ENCODE data around the gene GPATCH2L. TPM values are rescaled to one million over a fixed set of nuclear protein-coding genes. Genes with fewer than 3 reads are reported as not detected.

Gene GPATCH2L
- 35.6 TPM for polyA plus RNA-seq (2012; ENCODE audit: missing spikeins)

- TF ChIP-seq POLR2AphosphoS5 (IDR thresholded peaks at IDR 0.05; ENCODE audit: low read depth, low read length) (peak; percentile 71), POLR2A (IDR thresholded peaks at IDR 0.05; ENCODE audit: low read depth, low read length) (peak; percentile 91), TAF1 (IDR thresholded peaks at IDR 0.05; ENCODE audit: borderline replicate concordance, low read depth, low read length) (peak; percentile 72)
- FAIRE-seq (peak; percentile 97), DNase-seq (ENCODE audit: insufficient read length) (peak; percentile 93)
Measured at GRCh38 chr14:76151398-76152332, at the start of gene GPATCH2L. Gene GPATCH2L (plus strand): TSS chr14:76151922. CDS start chr14:76154364, 2,442 bp downstream.

DNA sequence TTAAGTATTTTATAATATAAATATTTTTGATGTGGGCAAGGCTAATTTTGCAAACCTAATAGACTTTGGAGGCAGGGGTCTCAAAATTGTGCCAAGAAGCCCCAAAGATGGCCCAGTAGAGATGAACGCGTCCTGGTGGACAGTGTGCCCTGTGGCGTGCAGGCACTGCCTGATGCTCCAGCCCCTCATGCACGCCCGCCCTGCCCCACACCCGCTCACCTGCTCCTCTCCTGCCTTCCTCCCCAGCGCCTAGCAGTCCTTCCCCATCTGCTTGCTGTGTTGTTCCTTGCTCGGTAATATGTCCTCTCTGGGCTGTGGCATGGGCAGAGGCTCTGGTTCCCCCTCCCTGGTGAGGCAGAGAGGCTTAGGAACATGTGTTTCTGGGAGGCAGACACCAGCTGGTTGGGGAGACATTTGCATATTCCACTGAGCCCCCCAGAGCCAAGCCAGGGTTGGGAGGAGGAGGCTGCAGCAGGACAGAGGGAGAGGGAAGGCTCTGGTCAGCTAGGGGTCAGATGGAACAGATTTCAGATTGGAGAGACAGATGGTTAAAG, 46.8 kb upstream of the GPATCH2L start:
- TF ChIP-seq POLR2AphosphoS5 (IDR thresholded peaks at IDR 0.05; ENCODE audit: low read depth, low read length) (no peak), POLR2A (IDR thresholded peaks at IDR 0.05; ENCODE audit: low read depth, low read length) (no peak), TAF1 (IDR thresholded peaks at IDR 0.05; ENCODE audit: borderline replicate concordance, low read depth, low read length) (no peak)
- DNase-seq (ENCODE audit: insufficient read length) (no peak), FAIRE-seq (no peak)

- TF ChIP-seq TAF1 (IDR thresholded peaks at IDR 0.05; ENCODE audit: borderline replicate concordance, low read depth, low read length): no peak
- TF ChIP-seq POLR2A (IDR thresholded peaks at IDR 0.05; ENCODE audit: low read depth, low read length): no peak
- no peak for TF ChIP-seq POLR2AphosphoS5 (IDR thresholded peaks at IDR 0.05; ENCODE audit: low read depth, low read length)
- FAIRE-seq (no peak), DNase-seq (ENCODE audit: insufficient read length) (no peak)
Measured at GRCh38 chr14:76106188-76106587, 45.5 kb upstream of the GPATCH2L start.

DNA sequence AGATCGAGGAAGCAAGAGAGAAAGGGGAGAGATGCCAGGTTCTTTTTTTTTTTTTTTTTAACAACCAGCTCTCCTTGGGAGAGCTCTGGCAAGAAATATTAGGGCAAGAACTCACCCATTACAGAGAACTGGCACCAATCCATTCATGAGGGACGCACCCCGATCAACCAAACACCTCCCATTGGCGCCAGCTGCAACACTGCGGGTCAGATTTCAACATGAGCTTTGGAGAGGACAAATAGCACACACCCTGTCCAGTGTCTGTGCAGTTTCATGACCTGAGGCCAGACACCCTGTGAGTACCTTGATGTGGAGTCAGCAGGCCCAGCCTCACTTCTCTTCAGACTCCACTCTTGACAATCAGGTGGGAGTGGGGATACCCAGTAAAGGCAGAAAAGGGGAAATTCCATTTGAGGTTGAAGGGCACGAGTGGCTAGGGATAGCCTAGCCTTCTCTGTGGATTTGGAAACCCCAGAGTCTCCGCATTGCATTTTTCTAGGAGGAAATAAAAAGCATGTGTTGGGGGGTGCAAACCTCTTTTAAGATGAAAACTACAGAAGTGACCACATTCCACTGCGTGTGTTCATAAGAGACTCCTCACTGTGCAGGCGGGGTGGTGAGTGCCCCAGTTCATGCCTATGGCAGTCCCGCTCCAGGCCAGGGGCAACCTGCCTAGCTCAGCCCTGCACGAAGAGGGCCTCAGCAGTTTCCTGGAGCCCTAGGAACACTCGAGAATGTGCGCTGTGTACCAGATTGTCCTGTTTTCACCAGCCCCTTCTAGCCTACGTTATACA, 42.4 kb upstream of the GPATCH2L start:
- TF ChIP-seq POLR2AphosphoS5 (IDR thresholded peaks at IDR 0.05; ENCODE audit: low read depth, low read length) (no peak), TAF1 (IDR thresholded peaks at IDR 0.05; ENCODE audit: borderline replicate concordance, low read depth, low read length) (no peak), POLR2A (IDR thresholded peaks at IDR 0.05; ENCODE audit: low read depth, low read length) (no peak)
- DNase-seq (ENCODE audit: insufficient read length) (no peak), FAIRE-seq (no peak)

DNA sequence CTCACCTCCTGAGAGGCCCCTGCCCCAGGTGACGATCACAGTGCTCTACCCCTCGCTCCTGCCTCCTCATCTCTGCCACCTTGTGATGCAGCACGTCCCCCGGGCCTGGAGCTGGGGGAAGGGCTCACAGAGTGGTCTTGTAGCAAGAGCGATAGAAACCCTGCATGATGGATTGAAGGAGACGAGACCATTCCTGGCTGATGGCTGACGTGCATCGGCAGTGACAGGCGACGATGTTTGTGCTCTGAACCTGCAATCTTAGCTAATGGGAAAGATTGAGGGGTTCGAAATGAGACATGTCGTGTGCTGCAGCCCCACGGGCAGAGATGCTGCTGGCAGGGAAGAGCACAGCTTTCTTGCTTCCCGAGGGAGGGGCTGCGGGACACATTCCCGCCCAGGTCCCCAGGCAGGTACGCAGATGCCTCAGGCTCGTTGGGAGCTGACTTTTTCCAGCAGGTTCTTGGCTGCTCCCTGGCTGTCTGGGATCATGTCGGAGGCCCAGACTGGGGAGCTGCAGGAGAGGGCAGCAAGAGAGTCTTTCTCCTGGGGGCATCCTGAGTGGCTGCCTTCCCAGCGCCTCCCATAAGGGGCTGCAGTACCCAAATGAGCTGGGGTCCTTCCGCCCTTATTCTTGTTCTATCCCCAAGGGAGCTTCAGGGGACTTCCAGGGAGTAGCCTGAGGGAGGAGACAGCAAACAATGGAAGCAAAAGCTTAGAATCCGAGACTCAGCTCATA, 38.7 kb upstream of the GPATCH2L start:
- FAIRE-seq: no peak

DNA sequence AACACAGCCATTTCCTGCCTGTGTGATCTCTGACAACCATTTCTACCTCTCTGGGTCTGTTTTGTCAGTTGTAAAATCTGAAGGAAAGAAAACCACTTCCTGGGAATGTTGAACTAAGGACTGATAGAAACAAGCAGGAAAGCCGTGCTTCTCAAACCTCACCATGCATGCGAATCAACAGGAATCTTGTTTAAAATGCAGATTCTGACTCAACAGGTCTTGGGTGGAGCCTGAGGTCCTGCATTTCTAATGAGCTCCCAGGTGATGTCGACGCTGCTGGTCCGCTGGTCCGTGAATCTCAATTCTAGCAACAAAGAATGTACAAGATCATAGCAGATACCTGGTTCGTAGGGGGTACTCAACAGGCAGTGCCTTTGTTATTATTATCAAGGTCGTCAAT, 38.0 kb upstream of the GPATCH2L start:
- DNase-seq (ENCODE audit: insufficient read length) (no peak), FAIRE-seq (no peak)
- no peak for TF ChIP-seq POLR2AphosphoS5 (IDR thresholded peaks at IDR 0.05; ENCODE audit: low read depth, low read length)
- no peak for TF ChIP-seq TAF1 (IDR thresholded peaks at IDR 0.05; ENCODE audit: borderline replicate concordance, low read depth, low read length)
- TF ChIP-seq POLR2A (IDR thresholded peaks at IDR 0.05; ENCODE audit: low read depth, low read length): no peak

More for the DNA sequence above, 38.7 kb upstream of the GPATCH2L start:
- no peak for DNase-seq (ENCODE audit: insufficient read length)
- TF ChIP-seq POLR2AphosphoS5 (IDR thresholded peaks at IDR 0.05; ENCODE audit: low read depth, low read length) (no peak), TAF1 (IDR thresholded peaks at IDR 0.05; ENCODE audit: borderline replicate concordance, low read depth, low read length) (no peak), POLR2A (IDR thresholded peaks at IDR 0.05; ENCODE audit: low read depth, low read length) (no peak)

DNA sequence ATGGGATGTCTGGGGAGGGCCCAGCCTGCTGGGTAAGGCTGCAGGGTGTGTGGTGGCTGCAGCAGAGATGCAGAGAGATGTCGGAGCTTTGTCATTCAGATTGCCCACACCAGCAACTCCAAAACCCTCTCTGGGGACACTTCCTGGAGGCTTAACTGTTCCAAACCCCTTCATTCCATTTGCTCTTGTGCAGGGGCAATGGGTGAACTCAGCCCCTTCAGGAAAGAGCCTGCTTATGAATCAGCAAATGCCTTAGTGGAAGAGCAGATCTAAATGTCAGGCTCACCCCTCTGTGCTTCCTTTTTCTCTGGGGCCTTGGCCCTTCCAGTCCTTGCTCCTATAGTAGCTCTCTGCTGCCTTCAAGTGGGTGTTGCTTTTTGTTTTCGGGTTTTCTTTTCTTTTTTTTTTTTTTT, 36.7 kb upstream of the GPATCH2L start:
- FAIRE-seq (no peak), DNase-seq (ENCODE audit: insufficient read length) (no peak)
- TF ChIP-seq POLR2AphosphoS5 (IDR thresholded peaks at IDR 0.05; ENCODE audit: low read depth, low read length) (no peak), POLR2A (IDR thresholded peaks at IDR 0.05; ENCODE audit: low read depth, low read length) (no peak), TAF1 (IDR thresholded peaks at IDR 0.05; ENCODE audit: borderline replicate concordance, low read depth, low read length) (no peak)

GRCh38 chr14:76117789-76118484, 33.8 kb upstream of the GPATCH2L start:
- DNase-seq (ENCODE audit: insufficient read length) (no peak), FAIRE-seq (no peak)
- TF ChIP-seq TAF1 (IDR thresholded peaks at IDR 0.05; ENCODE audit: borderline replicate concordance, low read depth, low read length): no peak
- no peak for TF ChIP-seq POLR2A (IDR thresholded peaks at IDR 0.05; ENCODE audit: low read depth, low read length)
- no peak for TF ChIP-seq POLR2AphosphoS5 (IDR thresholded peaks at IDR 0.05; ENCODE audit: low read depth, low read length)

DNA sequence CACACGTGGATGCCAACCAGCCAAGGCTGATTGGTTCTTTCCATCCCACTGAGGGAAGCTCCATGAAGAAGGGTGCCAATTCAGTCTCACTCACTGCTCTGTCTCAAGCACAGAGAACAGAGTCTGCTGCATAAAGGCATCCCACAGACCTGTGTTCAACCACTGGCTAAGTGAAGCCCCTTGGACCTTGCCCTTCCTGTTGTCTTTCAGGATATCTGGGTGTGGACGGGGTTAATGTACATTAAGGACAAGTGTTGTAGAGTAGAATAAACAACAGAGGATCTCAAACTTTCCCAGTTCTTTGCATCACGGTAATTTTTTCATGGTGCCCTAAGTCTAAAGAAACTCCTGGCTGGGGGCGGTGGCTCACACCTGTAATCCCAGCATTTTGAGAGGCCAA, 33.1 kb upstream of the GPATCH2L start:
- FAIRE-seq (no peak), DNase-seq (ENCODE audit: insufficient read length) (no peak)
- TF ChIP-seq POLR2A (IDR thresholded peaks at IDR 0.05; ENCODE audit: low read depth, low read length) (no peak), POLR2AphosphoS5 (IDR thresholded peaks at IDR 0.05; ENCODE audit: low read depth, low read length) (no peak), TAF1 (IDR thresholded peaks at IDR 0.05; ENCODE audit: borderline replicate concordance, low read depth, low read length) (no peak)

GRCh38 chr14:76121089-76121748, 30.5 kb upstream of the GPATCH2L start:
- DNase-seq (ENCODE audit: insufficient read length): no peak
- TF ChIP-seq POLR2AphosphoS5 (IDR thresholded peaks at IDR 0.05; ENCODE audit: low read depth, low read length) (no peak), TAF1 (IDR thresholded peaks at IDR 0.05; ENCODE audit: borderline replicate concordance, low read depth, low read length) (no peak)
- FAIRE-seq: no peak

Data from GM12892 (cell line).